CD14-positive monocyte (primary cell): ENCODE results near the gene MFSD8. TPM values are rescaled to one million over a fixed set of nuclear protein-coding genes. Genes with fewer than 3 reads are reported as not detected.

Experiments
- DNase-seq, 3 donors: peaks; one replicate each; pipeline ENCODE4 v3.0.0-alpha.2; 2011 to 2022
- H2AFZ ChIP-seq: 2 replicates; pipeline ENCODE4 v1.6.0; 2012; ENCODE audit warnings: mild to moderate bottlenecking, low read depth, low read length, inconsistent platforms; ENCODE audit not compliant: insufficient read depth, poor library complexity, severe bottlenecking
- H3K27ac ChIP-seq, 2 donors: 1 replicate in 1 of 2; 2 replicates in 1 of 2; pipeline ENCODE4 v1.5.1; 2012 to 2013; ENCODE audit warnings: low read length in 2 of 2, control low read depth in 1 of 2, inconsistent platforms in 1 of 2, low read depth in 1 of 2, mild to moderate bottlenecking in 1 of 2
- H3K27me3 ChIP-seq, 2 donors: one replicate each; pipeline versions ENCODE4 v1.6.0 to v1.6.1; 2011 to 2013; ENCODE audit warnings: low read length in 2 of 2; ENCODE audit not compliant: control insufficient read depth in 2 of 2, insufficient read depth in 2 of 2
- H3K36me3 ChIP-seq, 2 donors: replicated peaks in 1 of 2; 1 replicate in 1 of 2; 2 replicates in 1 of 2; pipeline versions ENCODE4 v1.5.1 to v1.6.1; 2012 to 2013; ENCODE audit warnings: low read length in 2 of 2, control low read depth in 1 of 2, inconsistent platforms in 1 of 2, mild to moderate bottlenecking in 1 of 2; ENCODE audit not compliant: insufficient read depth in 2 of 2, control insufficient read depth in 1 of 2
- H3K4me1 ChIP-seq, 2 donors: 1 replicate in 1 of 2; 2 replicates in 1 of 2; pipeline versions ENCODE4 v1.5.1 to v1.6.1; 2012 to 2013; ENCODE audit warnings: low read length in 2 of 2, control low read depth in 1 of 2, inconsistent platforms in 1 of 2, mild to moderate bottlenecking in 1 of 2, moderate library complexity in 1 of 2; ENCODE audit not compliant: insufficient read depth in 2 of 2, control insufficient read depth in 1 of 2
- H3K4me2 ChIP-seq: replicated peaks from 2 replicates; pipeline ENCODE3; 2012; ENCODE audit warnings: low read length, moderate library complexity, mild to moderate bottlenecking; ENCODE audit not compliant: poor library complexity, severe bottlenecking; ENCODE audit errors: extremely low read depth
- H3K4me3 ChIP-seq, 3 experiments: fragments of 200-600 bp in 1 of 3; sonication (generic) in 1 of 3; replicated peaks in 1 of 3; 1 replicate in 2 of 3; 2 replicates in 1 of 3; pipeline ENCODE4 v1.5.1; 2011 to 2013; ENCODE audit warnings: low read length in 3 of 3, mild to moderate bottlenecking in 3 of 3, control low read depth in 2 of 3, low read depth in 2 of 3, inconsistent platforms in 1 of 3, moderate library complexity in 1 of 3
- H3K79me2 ChIP-seq: 2 replicates; pipeline ENCODE4 v1.6.0; 2012; ENCODE audit warnings: mild to moderate bottlenecking, control low read depth, inconsistent platforms, low read length, moderate library complexity; ENCODE audit not compliant: insufficient read depth
- H3K9ac ChIP-seq: 2 replicates; pipeline ENCODE4 v1.6.0; 2017; ENCODE audit warnings: low read length, mild to moderate bottlenecking; ENCODE audit not compliant: insufficient read depth, poor library complexity, severe bottlenecking
- H3K9me3 ChIP-seq, 2 donors: replicated peaks in 1 of 2; 1 replicate in 1 of 2; 2 replicates in 1 of 2; pipeline versions ENCODE4 v1.5.1 to v1.6.1; 2012 to 2013; ENCODE audit warnings: low read length in 2 of 2, control low read depth in 1 of 2; ENCODE audit not compliant: control insufficient read depth in 1 of 2, insufficient read depth in 1 of 2
- H4K20me1 ChIP-seq: 2 replicates; pipeline ENCODE4 v1.6.0; 2012; ENCODE audit warnings: mild to moderate bottlenecking, low read length, control low read depth, moderate library complexity; ENCODE audit not compliant: insufficient read depth
- H3K27ac Mint-ChIP-seq, 7 donors: one replicate each; pipeline ENCODE4 v1.8.0; 2020; ENCODE audit warnings: mild to moderate bottlenecking in 7 of 7, mixed read lengths in 7 of 7, moderate library complexity in 6 of 7, inconsistent platforms in 2 of 7
- H3K27me3 Mint-ChIP-seq, 3 donors: one replicate each; pipeline ENCODE4 v1.8.0; 2021 to 2022; ENCODE audit warnings: low read depth in 3 of 3, mild to moderate bottlenecking in 3 of 3, mixed read lengths in 3 of 3, moderate library complexity in 3 of 3, inconsistent platforms in 1 of 3
- H3K36me3 Mint-ChIP-seq, 2 donors: one replicate each; pipeline ENCODE4 v1.8.0; 2020; ENCODE audit warnings: mixed read lengths in 2 of 2, inconsistent platforms in 1 of 2, mild to moderate bottlenecking in 1 of 2
- H3K4me1 Mint-ChIP-seq: one replicate; pipeline ENCODE4 v1.8.0; 2020; ENCODE audit warnings: mild to moderate bottlenecking, mixed read lengths
- H3K4me3 Mint-ChIP-seq, 2 donors: one replicate each; pipeline ENCODE4 v1.8.0; 2020; ENCODE audit warnings: mild to moderate bottlenecking in 2 of 2, mixed read lengths in 2 of 2, moderate library complexity in 1 of 2
- H3K9me3 Mint-ChIP-seq, 7 donors: one replicate each; pipeline ENCODE4 v1.8.0; 2020 to 2022; ENCODE audit warnings: mixed read lengths in 7 of 7, mild to moderate bottlenecking in 6 of 7, moderate library complexity in 6 of 7, inconsistent platforms in 2 of 7
- CTCF ChIP-seq: fragments of 200-600 bp; IDR thresholded peaks from one replicate; pipeline ENCODE4 v1.8.0; 2022; ENCODE audit warnings: antibody characterized with exemption, mild to moderate bottlenecking
- WGBS: methylation state at CpG from one replicate; pipeline ENCODE4 v1.1.5; 2013; ENCODE audit warnings: missing lambda C conversion rate; ENCODE audit not compliant: insufficient coverage; 5-methylcytosine and 5-hydroxymethylcytosine counted together
- intact Hi-C, 2 donors: fragments of 100-400 bp; cut with micrococcal nuclease; formaldehyde crosslinking; loops; one replicate each; pipeline versions ENCODE4 v1.15.0 to v1.15.1; 2023
- polyA plus RNA-seq, 3 donors: library from polyadenylated mRNA; depleted of rRNA in 1 of 3; unstranded in 2 of 3; stranded (reverse) in 1 of 3; fragments of 300-500 nt in 2 of 3; fragments of >200 nt in 1 of 3; fragmentation: Illumina TruSeq in 2 of 3; gene quantifications; 1 replicate in 2 of 3; 2 replicates in 1 of 3; pipeline ENCODE4 v1.2.3, GENCODE V29; 2012 to 2021

The MFSD8 gene
- polyA plus RNA-seq, 3 donors, result 7.0 to 15.8 (median 14.2) TPM

- TF ChIP-seq CTCF, result no peak
- Mint-ChIP-seq H3K36me3 (peaks cover 28 to 31% of the 10 kb centered on the region in 2 donors), H3K27me3 (peaks cover 0 to 2% (median 1%) of the 10 kb centered on the region in 3 donors), H3K27ac (no peak overlapping the region), H3K4me3 (no peak overlapping the region), H3K9me3 (peaks cover 0 to 2% (median 0%) of the 10 kb centered on the region in 7 donors), H3K4me1 (no peaks in the 10 kb centered on the region)
- intact Hi-C loops, result no loop called here
- peaks cover 31 to 49% of the 10 kb centered on the region in 2 donors for H3K36me3 ChIP-seq
- H3K4me2 ChIP-seq, result no peak overlapping the region
- H3K79me2 ChIP-seq, result no peaks in the 10 kb centered on the region
- no peak overlapping the region for H3K27ac ChIP-seq
- no peaks in the 10 kb centered on the region for H3K27me3 ChIP-seq
- H3K4me1 ChIP-seq, result no peaks in the 10 kb centered on the region
- no peak overlapping the region for H3K4me3 ChIP-seq
- no peak overlapping the region for H2AFZ ChIP-seq
- H3K9me3 ChIP-seq, result no peaks in the 10 kb centered on the region
- DNase-seq, result no peak
- no peak overlapping the region for H3K9ac ChIP-seq
- H4K20me1 ChIP-seq, result no peaks in the 10 kb centered on the region
Observed at GRCh38 chr4:127917151-127917550, 47.8 kb downstream of the MFSD8 start.

- H3K27me3 Mint-ChIP-seq, result peaks cover 0 to 2% (median 1%) of the 10 kb centered on the region in 3 donors
- Histone ChIP-seq H3K9ac (no peak overlapping the region), H3K27ac (no peak overlapping the region), H3K4me1 (no peaks in the 10 kb centered on the region), H3K79me2 (no peaks in the 10 kb centered on the region), H3K9me3 (no peaks in the 10 kb centered on the region), H3K27me3 (no peaks in the 10 kb centered on the region), H3K4me2 (no peak overlapping the region), H3K36me3 (peaks cover 26 to 43% of the 10 kb centered on the region in 2 donors), H4K20me1 (no peaks in the 10 kb centered on the region), H2AFZ (no peak overlapping the region), H3K4me3 (no peak overlapping the region)
- H3K4me1 Mint-ChIP-seq, result no peaks in the 10 kb centered on the region
- no peak for DNase-seq
- intact Hi-C loops, result no loop called here
- WGBS, result no CpG with 5 or more reads among the region's 3 CpGs
- peaks cover 0 to 2% (median 0%) of the 10 kb centered on the region in 7 donors for H3K9me3 Mint-ChIP-seq
- no peak overlapping the region for H3K27ac Mint-ChIP-seq
- peaks cover 25 to 28% of the 10 kb centered on the region in 2 donors for H3K36me3 Mint-ChIP-seq
- TF ChIP-seq CTCF, result no peak
- H3K4me3 Mint-ChIP-seq, result no peak overlapping the region
Observed at GRCh38 chr4:127916512-127916911, 48.5 kb downstream of the MFSD8 start.
